Measurements from ENCODE around the gene ENTPD5.

ENTPD5 gene

GRCh38 chr14:74035556-74035955 is 16.5 kb upstream of the ENTPD5 start:
- H3K27ac ChIP-seq (ENCODE audit: extremely low read depth, low read depth, low read length): no peak overlapping the region
- ChIA-PET POLR2A (interaction anchor here (0.6 kb wide), 1 partner anchor 49 kb away, joined by 3 read pairs; the partner anchor contains the start of gene ALDH6A1), CTCF (interaction anchor here (0.6 to 1.0 kb wide), 5 partner anchors 11 to 465 kb away, joined by 3 to 5 read pairs (median 3); no protein-coding TSS in a partner anchor)
- H3K9me3 ChIP-seq (ENCODE audit: control insufficient read depth, insufficient read depth, low read depth, low read length): no peaks in the 10 kb centered on the region
- no peak for TF ChIP-seq ZNF530 (tag by site-specific recombination; IDR thresholded peaks at IDR 0.05; ENCODE audit: low read depth)
- no peak for TF ChIP-seq SCRT1 (tag by site-specific recombination; IDR thresholded peaks at IDR 0.05; ENCODE audit: borderline replicate concordance)
- no peak for TF ChIP-seq ZNF146 (tag by site-specific recombination; IDR thresholded peaks at IDR 0.05)
- TF ChIP-seq ZSCAN16 (tag by site-specific recombination; IDR thresholded peaks at IDR 0.05): no peak
- TF ChIP-seq ZNF558 (tag by site-specific recombination; IDR thresholded peaks at IDR 0.05): no peak
- no peak for TF ChIP-seq TCF7L2 (IDR thresholded peaks at IDR 0.05; ENCODE audit: borderline replicate concordance, low read depth, low read length)
- TF ChIP-seq, protein P1, sequence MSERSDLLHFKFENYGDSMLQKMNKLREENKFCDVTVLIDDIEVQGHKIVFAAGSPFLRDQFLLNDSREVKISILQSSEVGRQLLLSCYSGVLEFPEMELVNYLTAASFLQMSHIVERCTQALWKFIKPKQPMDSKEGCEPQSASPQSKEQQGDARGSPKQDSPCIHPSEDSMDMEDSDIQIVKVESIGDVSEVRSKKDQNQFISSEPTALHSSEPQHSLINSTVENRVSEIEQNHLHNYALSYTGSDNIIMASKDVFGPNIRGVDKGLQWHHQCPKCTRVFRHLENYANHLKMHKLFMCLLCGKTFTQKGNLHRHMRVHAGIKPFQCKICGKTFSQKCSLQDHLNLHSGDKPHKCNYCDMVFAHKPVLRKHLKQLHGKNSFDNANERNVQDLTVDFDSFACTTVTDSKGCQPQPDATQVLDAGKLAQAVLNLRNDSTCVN (tag by site-specific recombination; optimal IDR thresholded peaks at IDR 0.05): no peak
- TF ChIP-seq, protein P2, sequence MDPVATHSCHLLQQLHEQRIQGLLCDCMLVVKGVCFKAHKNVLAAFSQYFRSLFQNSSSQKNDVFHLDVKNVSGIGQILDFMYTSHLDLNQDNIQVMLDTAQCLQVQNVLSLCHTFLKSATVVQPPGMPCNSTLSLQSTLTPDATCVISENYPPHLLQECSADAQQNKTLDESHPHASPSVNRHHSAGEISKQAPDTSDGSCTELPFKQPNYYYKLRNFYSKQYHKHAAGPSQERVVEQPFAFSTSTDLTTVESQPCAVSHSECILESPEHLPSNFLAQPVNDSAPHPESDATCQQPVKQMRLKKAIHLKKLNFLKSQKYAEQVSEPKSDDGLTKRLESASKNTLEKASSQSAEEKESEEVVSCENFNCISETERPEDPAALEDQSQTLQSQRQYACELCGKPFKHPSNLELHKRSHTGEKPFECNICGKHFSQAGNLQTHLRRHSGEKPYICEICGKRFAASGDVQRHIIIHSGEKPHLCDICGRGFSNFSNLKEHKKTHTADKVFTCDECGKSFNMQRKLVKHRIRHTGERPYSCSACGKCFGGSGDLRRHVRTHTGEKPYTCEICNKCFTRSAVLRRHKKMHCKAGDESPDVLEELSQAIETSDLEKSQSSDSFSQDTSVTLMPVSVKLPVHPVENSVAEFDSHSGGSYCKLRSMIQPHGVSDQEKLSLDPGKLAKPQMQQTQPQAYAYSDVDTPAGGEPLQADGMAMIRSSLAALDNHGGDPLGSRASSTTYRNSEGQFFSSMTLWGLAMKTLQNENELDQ (tag by site-specific recombination; IDR thresholded peaks at IDR 0.05; ENCODE audit: low read depth): no peak
- no peak for TF ChIP-seq ZNF175 (tag by site-specific recombination; IDR thresholded peaks at IDR 0.05)
- no peak for TF ChIP-seq ZNF549 (tag by site-specific recombination; IDR thresholded peaks at IDR 0.05)
- TF ChIP-seq ZNF138 (tag by site-specific recombination; IDR thresholded peaks at IDR 0.05; ENCODE audit: borderline replicate concordance): no peak
- TF ChIP-seq ZNF76 (tag by site-specific recombination; IDR thresholded peaks at IDR 0.05; ENCODE audit: borderline replicate concordance, low read depth): no peak
- no peak for TF ChIP-seq OSR2 (tag by site-specific recombination; IDR thresholded peaks at IDR 0.05)
- TF ChIP-seq HIC1 (tag by site-specific recombination; IDR thresholded peaks at IDR 0.05): no peak
- TF ChIP-seq ZNF132 (tag by site-specific recombination; IDR thresholded peaks at IDR 0.05; ENCODE audit: borderline replicate concordance): no peak
- no peaks in the 10 kb centered on the region for H3K4me1 ChIP-seq (ENCODE audit: control insufficient read depth, insufficient read depth, low read length)
- no peaks in the 10 kb centered on the region for H3K36me3 ChIP-seq (ENCODE audit: control insufficient read depth in 2 of 2, insufficient read depth in 1 of 2, low read length in 2 of 2)
- no peak overlapping the region for H3K4me3 ChIP-seq (ENCODE audit: low read depth, low read length)

GRCh38 chr14:74034572-74034971 is 15.5 kb upstream of the ENTPD5 start:
- TF ChIP-seq ZNF529 (tag by site-specific recombination; IDR thresholded peaks at IDR 0.05; ENCODE audit: insufficient replicate concordance) (no peak), BCL11B (tag by site-specific recombination; IDR thresholded peaks at IDR 0.05; ENCODE audit: low read depth) (no peak)
- POLR2A ChIA-PET: interaction anchor here (0.7 kb wide), 1 partner anchor 306 kb away, joined by 4 read pairs; no protein-coding TSS in a partner anchor
- Histone ChIP-seq H3K9me3 (ENCODE audit: control insufficient read depth, insufficient read depth, low read depth, low read length) (no peaks in the 10 kb centered on the region), H3K4me1 (ENCODE audit: control insufficient read depth, insufficient read depth, low read length) (no peaks in the 10 kb centered on the region), H3K36me3 (ENCODE audit: control insufficient read depth in 2 of 2, insufficient read depth in 1 of 2, low read length in 2 of 2) (no peaks in the 10 kb centered on the region), H3K4me3 (ENCODE audit: low read depth, low read length) (no peak overlapping the region), H3K27ac (ENCODE audit: extremely low read depth, low read depth, low read length) (no peak overlapping the region)
- CTCF ChIA-PET: interaction anchor here (0.6 to 1.0 kb wide), 2 partner anchors 21 to 145 kb away, joined by 3 read pairs; no protein-coding TSS in a partner anchor
